ENCODE results near the gene RHNO1. TPM values are rescaled to one million over a fixed set of nuclear protein-coding genes. Genes with fewer than 3 reads are reported as not detected.

RHNO1 gene
- total and polyA plus RNA-seq, 2 donors (not counting 3 experiments of a cell fraction or from before 2014, with no cell fraction given) = 33.8 to 35.2 TPM

GRCh38 chr12:2855546-2855945, 21.5 kb upstream of the RHNO1 start:
- TF ChIP-seq EZH2 (IDR thresholded peaks at IDR 0.05; ENCODE audit: borderline replicate concordance, low read depth, low read length, severe bottlenecking) = no peak
- no peak for TF ChIP-seq CTCF (IDR thresholded peaks at IDR 0.05; ENCODE audit: extremely low read depth in 1 of 2, insufficient read depth in 1 of 2, low read depth in 1 of 2, low read length in 2 of 2)
- no peak for TF ChIP-seq POLR2AphosphoS5 (IDR thresholded peaks at IDR 0.05; ENCODE audit: insufficient read depth, low read depth, low read length)
- Histone ChIP-seq H3K9me1 (replicated peaks; ENCODE audit: control insufficient read depth, extremely low read depth, insufficient read depth, low read length) (no peaks in the 10 kb centered on the region), H3K4me3 (replicated peaks in 1 of 3; ENCODE audit: insufficient read depth in 1 of 3, low read depth in 1 of 3, low read length in 3 of 3) (no peak overlapping the region), H3K36me3 (ENCODE audit: control insufficient read depth in 2 of 2, extremely low read depth in 1 of 2, insufficient read depth in 2 of 2, low read length in 2 of 2) (peaks cover 2 to 8% of the 10 kb centered on the region in 2 experiments), H3K4me1 (ENCODE audit: control insufficient read depth, extremely low read depth, insufficient read depth, low read length) (no peaks in the 10 kb centered on the region), H3K9me3 (replicated peaks; ENCODE audit: control insufficient read depth, insufficient read depth, low read length) (no peaks in the 10 kb centered on the region), H2AFZ (ENCODE audit: low read depth, low read length) (no peak overlapping the region), H3K79me2 (ENCODE audit: control insufficient read depth, insufficient read depth, low read length) (no peaks in the 10 kb centered on the region), H3K27me3 (ENCODE audit: control insufficient read depth in 2 of 2, insufficient read depth in 2 of 2, low read length in 2 of 2) (no peaks in the 10 kb centered on the region), H3K27ac (ENCODE audit: insufficient read depth, low read depth, low read length) (no peak overlapping the region), H4K20me1 (replicated peaks; ENCODE audit: control insufficient read depth, extremely low read depth, insufficient read depth, low read length) (no peaks in the 10 kb centered on the region), H3K9ac (replicated peaks; ENCODE audit: extremely low read depth, insufficient read depth, low read length) (no peak overlapping the region), H3K4me2 (ENCODE audit: insufficient read depth, low read length) (no peak overlapping the region)
- BruUV-seq (replicated peaks) = no TSS peak
- POLR2A ChIA-PET = no interaction called here
- FAIRE-seq (no peak), DNase-seq (ENCODE audit: low read depth, low spot score) (no peak)
- dilution Hi-C loops (cut with MboI; ENCODE audit: extremely low pct_ligation_motif_present, low sequenced_read_pairs) (no loop called here), intact Hi-C loops (cut with micrococcal nuclease) (no loop called here)
- CTCF ChIA-PET = interaction anchor here (1.6 to 3.2 kb wide), 3 partner anchors 10 to 89 kb away, joined by 3 to 29 read pairs (median 26); no protein-coding TSS in a partner anchor

GRCh38 chr12:2856051-2856450, 21.0 kb upstream of the RHNO1 start:
- no peak overlapping the region for H3K27ac ChIP-seq (ENCODE audit: insufficient read depth, low read depth, low read length)
- no peak for DNase-seq (ENCODE audit: low read depth, low spot score)
- no peaks in the 10 kb centered on the region for H3K79me2 ChIP-seq (ENCODE audit: control insufficient read depth, insufficient read depth, low read length)
- intact Hi-C loops (cut with micrococcal nuclease) (no loop called here), dilution Hi-C loops (cut with MboI; ENCODE audit: extremely low pct_ligation_motif_present, low sequenced_read_pairs) (no loop called here)
- ChIA-PET CTCF (interaction anchor here (1.0 to 3.2 kb wide), 3 partner anchors 11 to 29 kb away, joined by 3 to 26 read pairs (median 3); no protein-coding TSS in a partner anchor), POLR2A (no interaction called here)
- no peak overlapping the region for H3K4me3 ChIP-seq (replicated peaks in 1 of 3; ENCODE audit: insufficient read depth in 1 of 3, low read depth in 1 of 3, low read length in 3 of 3)
- FAIRE-seq = no peak
- no peaks in the 10 kb centered on the region for H3K27me3 ChIP-seq (ENCODE audit: control insufficient read depth in 2 of 2, insufficient read depth in 2 of 2, low read length in 2 of 2)
- no peaks in the 10 kb centered on the region for H3K4me1 ChIP-seq (ENCODE audit: control insufficient read depth, extremely low read depth, insufficient read depth, low read length)
- no peak overlapping the region for H3K4me2 ChIP-seq (ENCODE audit: insufficient read depth, low read length)
- H3K9me1 ChIP-seq (replicated peaks; ENCODE audit: control insufficient read depth, extremely low read depth, insufficient read depth, low read length) = no peaks in the 10 kb centered on the region
- H3K36me3 ChIP-seq (ENCODE audit: control insufficient read depth in 2 of 2, extremely low read depth in 1 of 2, insufficient read depth in 2 of 2, low read length in 2 of 2) = peaks cover 2 to 8% of the 10 kb centered on the region in 2 experiments
- no peaks in the 10 kb centered on the region for H3K9me3 ChIP-seq (replicated peaks; ENCODE audit: control insufficient read depth, insufficient read depth, low read length)
- no peak for TF ChIP-seq GATA2 (IDR thresholded peaks at IDR 0.05; ENCODE audit: insufficient read depth, insufficient read length, low read depth, low read length)
- TF ChIP-seq FOS (IDR thresholded peaks at IDR 0.05; ENCODE audit: borderline replicate concordance, insufficient read depth, low read length) = no peak
- no peak for TF ChIP-seq CTCF (IDR thresholded peaks at IDR 0.05; ENCODE audit: extremely low read depth in 1 of 2, insufficient read depth in 1 of 2, low read depth in 1 of 2, low read length in 2 of 2)
- TF ChIP-seq JUN (IDR thresholded peaks at IDR 0.05; ENCODE audit: borderline replicate concordance, insufficient read depth, insufficient read length, low read depth) = no peak
- no peak for TF ChIP-seq POLR2A (IDR thresholded peaks at IDR 0.05; ENCODE audit: low read depth, low read length)
- TF ChIP-seq POLR2AphosphoS5 (IDR thresholded peaks at IDR 0.05; ENCODE audit: insufficient read depth, low read depth, low read length) = no peak
- TF ChIP-seq MYC (IDR thresholded peaks at IDR 0.05; ENCODE audit: low read depth, low read length) = no peak
- TF ChIP-seq MAX (IDR thresholded peaks at IDR 0.05; ENCODE audit: insufficient read depth, insufficient read length) = no peak
- TF ChIP-seq EZH2 (IDR thresholded peaks at IDR 0.05; ENCODE audit: borderline replicate concordance, low read depth, low read length, severe bottlenecking) = no peak
- no TSS peak for BruUV-seq (replicated peaks)
- no peak overlapping the region for H3K9ac ChIP-seq (replicated peaks; ENCODE audit: extremely low read depth, insufficient read depth, low read length)
- H2AFZ ChIP-seq (ENCODE audit: low read depth, low read length) = no peak overlapping the region
- no peaks in the 10 kb centered on the region for H4K20me1 ChIP-seq (replicated peaks; ENCODE audit: control insufficient read depth, extremely low read depth, insufficient read depth, low read length)

Data from endothelial cell of umbilical vein (primary cell).